Measurements from ENCODE around the gene C20orf144.

DNA sequence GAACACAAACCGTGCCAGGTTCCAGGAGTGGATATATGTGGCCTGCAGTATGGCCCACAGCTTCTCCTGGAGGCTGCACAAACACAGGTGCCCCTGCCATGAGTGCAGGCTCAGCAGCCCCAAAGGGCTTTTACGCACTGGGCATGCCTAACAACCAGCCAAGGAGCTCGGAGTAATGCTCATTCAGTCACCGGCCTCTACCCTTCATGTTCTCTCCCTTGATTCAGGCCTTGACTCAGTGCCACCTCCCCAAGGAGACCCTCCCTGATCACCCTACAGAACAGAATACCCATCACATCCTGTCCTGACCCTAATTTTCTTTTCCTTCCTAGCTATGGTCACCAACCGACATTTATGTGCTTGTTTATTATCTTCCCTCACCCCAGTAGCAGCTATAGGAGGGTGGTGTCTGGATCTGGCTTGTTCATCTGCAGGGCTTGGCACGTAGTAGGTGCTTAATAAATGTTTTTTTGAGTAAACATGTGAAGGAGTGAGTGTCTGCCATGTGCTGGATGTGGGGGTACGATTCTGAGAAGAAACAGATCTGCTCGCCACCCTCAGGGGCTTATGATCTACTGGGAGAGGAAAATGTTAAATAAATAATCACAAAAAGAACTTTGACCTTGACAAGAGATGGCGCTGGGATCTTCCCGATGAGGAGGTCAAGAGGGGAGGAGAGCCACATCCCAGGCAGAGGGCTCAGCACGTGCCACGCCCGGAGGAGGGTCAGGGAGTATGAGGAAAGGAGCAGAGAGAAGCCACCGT, 48.7 kb downstream of the C20orf144 start:
- TF ChIP-seq CTCF (IDR thresholded peaks at IDR 0.05): no peak
- TF ChIP-seq POLR2AphosphoS5 (IDR thresholded peaks at IDR 0.05): no peak
- no peak for TF ChIP-seq POLR2A (IDR thresholded peaks at IDR 0.05)
- no peak for TF ChIP-seq EP300 (IDR thresholded peaks at IDR 0.05)
